ENCODE results near the gene SPEM3.

DNA sequence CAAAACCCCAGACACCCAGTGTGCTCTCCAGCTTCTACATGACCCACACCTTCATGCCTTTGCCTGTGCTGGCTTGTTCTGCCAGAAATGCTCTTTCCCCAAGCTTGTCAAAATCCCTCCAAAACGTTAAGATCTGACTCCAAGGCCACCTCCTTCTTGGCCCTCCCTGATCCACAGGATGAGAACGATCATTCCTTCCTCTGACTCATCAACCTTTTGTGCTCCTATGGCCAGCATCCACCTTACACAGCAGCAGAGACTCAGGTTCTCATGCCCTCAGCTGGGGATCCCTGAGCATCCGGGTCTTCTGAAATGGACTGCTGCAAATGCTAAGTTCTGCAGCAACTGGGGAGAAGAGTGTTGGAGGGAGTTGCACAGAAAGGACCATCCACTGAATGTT lies 47.8 kb downstream of the SPEM3 start:
- TF ChIP-seq EZH2 (IDR thresholded peaks at IDR 0.05; ENCODE audit: insufficient read depth, poor library complexity, severe bottlenecking), result no peak
- TF ChIP-seq EZH2phosphoT487 (IDR thresholded peaks at IDR 0.05; ENCODE audit: insufficient read depth, low read depth), result no peak
